Kidney capillary endothelial cell (primary cell): Measurements from ENCODE around the gene MLPH.

ENCODE experiments used
- DNase-seq: peaks from one replicate; pipeline ENCODE4 v3.0.0-alpha.2; 2018; ENCODE audit warnings: low spot score

MLPH gene

DNA sequence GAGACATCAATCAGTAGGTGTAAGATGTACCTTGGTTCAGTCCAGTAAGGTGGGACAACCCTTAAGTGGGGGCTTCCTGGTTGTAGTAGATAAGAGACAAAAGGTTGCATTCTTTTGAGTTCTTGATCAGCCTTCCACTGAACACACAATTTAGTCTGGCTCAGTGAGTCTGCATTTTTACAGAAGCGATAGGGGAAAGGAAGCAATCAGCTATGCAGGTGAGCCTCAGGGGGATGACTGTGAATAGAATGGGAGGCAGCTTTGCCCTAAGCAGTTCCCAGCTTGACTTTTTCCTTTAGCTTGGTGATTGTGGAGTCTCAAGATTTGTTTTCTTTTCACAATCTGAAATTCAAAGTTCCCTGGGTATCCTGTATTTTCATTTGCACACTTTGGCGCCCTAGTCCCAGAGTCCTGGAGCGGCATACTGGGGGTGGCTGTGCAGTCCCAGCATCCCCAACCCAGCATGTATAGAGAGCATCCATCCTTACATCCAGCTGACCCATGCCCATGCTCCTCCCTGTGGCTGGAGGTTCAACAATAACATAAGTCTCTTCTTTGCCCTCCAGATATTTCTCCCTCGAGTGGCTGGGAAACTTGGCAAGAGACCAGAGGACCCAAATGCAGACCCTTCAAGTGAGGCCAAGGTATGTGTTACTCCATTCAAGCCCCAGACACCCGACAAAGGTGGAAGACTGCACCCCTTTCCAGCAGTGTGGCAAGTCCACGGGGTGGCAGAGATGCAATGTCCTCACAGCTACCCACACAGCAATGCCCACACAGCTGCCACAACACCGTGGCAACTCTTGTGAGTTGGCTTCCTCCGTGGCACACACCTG, 59.2 kb downstream of the MLPH start:
- no peak for DNase-seq

DNA sequence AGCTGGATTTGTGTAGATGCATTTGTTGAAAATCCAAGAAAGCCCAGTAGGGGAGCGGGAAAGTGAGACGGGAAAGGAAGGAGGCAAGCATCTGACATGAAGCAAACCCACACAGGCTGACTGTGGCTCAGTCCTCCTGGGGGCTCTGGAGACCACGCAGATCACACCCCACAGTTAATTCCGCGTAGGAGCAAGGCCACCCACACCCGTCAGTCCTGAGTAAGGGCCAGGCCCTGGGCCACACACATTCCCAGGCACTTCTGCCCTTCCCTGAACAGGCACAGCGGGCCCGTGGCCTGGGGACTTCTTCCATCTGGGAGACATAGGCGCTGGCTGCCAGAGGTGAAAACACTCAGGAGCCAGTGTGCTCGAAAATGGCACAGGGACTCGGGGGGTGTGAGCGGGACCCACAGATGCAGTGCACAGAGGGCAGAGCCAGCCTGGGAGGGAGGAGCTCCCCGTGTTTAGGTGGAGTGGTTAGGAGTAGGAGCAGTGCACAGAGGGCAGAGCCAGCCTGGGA, 59.9 kb downstream of the MLPH start:
- no peak for DNase-seq

DNA sequence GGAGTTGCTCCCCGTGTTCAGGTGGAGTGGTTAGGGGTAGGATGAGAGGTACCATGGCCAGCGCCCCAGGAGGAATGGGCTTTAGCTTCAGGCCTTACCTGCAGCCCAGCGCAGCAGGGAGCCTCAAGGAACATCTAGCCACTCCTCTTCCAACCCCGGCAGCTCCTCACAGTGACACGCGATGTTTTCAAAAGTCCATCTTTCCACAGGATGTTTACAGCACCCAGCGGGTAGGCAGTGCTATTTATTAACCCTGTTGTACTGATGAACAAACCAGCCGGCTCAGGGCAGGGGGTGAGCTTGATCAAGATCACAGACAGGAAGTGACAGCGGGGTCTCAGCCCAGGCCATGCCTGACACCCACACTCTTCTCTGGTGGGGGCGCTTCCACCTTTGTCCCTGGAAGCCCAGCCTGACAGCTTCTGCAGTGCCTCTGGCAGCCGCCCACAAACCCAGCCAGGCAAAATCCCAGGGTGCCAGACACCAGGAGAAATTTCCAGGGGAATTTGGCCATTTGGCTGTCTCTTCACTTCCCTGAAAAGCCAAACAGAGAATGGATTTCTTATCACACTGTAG, 60.9 kb downstream of the MLPH start:
- DNase-seq: no peak

DNA sequence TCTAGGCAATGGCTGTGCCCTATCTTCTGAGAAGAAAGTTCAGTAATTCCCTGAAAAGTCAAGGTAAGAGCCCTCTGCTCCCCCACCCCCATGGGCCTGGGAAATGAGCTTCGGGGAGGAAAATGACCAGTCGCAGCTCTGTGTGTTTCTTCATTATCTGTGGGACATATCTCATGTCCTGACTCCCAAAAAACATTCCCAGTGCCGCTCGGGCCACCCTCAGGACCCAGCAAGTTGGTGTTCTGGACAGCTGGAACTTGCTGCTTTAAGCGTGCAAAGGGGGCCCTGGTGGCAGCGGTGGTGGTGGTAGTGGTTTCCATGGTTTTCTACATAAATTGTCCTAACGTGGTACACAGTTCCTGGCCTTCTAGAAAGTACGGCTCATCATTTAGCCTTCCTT, 62.2 kb downstream of the MLPH start:
- DNase-seq: no peak

DNA sequence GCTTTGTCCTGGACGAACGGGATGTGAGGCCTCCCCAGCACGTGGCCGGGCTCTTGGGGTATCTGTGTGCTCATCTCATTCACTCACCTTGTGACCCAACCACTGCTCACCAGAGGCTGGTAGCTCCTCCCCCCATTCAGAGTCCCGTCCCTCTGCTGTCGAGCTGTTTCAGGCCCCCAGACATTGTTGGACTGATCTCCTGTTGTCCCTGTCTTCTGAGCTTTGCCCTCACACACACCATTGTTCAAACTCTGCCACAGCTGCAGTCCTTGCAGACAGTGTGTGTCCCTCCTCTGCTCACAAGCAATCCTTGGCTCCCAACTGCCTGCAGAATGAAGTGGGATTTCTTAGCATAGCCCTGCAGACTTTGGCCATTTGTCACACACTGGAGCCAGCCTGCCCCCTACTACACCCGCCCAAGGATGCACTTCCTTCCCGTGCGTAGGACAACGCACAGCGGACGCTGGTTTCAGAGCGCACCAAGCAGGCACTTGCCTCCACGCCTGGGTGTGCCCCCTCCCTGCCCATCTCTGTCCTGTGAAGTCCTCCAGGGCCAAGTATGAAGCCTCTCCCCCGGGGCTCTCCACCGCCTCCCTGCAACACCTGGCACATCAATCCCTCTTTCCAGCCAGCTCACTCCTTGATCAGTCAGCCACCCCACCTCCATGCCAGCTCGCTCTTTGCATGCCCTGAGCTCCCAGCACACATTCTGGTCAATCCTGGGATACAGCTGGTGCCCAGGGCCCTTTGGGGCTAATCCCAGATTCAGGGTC, 62.8 kb downstream of the MLPH start:
- DNase-seq: peak; percentile 35

DNA sequence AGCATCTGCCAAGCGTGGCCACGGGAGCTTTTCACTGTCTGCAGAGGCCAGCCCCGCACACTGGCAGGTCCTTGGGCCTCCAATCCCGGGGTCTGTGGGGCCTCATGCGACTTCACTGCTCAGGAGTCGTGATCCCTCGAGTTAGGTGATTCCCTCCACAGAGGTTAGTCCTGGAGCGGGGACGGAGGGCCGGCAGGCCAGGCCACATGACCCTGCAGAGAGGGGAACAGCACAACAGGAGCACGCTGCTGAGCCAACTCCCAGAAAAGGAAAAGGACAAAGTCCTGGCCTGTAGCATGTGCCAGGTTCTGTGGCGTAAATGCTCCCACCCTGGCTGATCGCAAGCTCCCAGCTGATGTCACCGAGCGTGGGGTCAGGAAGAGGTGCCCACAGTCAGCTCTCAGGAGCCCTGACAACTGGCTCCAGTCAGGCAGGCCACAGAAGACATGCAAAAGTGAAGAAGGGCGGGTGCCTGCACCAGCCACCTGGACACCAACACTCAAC, 64.1 kb downstream of the MLPH start:
- DNase-seq: no peak

DNA sequence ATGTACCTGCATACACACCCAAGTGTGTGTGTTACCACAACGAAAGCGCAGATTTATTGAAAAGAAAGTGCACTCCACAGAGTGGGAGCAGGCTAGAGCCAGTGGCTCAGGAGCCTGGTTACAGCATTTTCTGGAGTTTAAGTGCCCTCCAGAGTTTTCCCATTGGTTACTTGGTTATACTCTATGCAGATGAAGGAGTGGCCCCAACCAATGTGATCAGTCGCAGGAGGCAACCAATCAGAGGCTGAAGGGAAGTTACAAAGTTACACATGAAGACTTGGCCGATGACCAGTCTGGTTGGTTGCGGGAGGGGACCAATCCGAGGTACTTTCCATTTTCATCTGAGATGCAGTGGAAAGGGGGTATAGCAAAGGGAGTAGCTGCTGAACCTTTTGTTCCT, 65.9 kb downstream of the MLPH start:
- DNase-seq: no peak

DNA sequence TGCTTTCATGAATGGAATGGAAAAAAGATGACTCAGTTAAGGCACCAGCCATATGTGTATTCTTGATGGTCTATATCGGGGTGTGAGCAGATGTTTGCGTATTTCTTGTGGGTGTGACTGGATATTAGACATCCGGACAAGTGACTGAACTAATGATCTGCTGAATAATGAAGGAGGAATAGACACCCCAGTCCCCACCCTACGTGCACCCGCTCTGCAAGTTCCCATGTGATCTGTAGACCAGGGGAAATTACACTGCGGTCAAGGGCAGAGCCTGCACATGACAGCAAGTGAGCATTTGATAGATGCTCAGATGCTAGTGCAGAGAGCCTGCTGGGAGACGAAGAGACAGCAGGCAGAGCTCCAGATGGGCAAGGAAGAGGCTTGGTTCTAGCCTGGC, 66.9 kb downstream of the MLPH start:
- DNase-seq: no peak

DNA sequence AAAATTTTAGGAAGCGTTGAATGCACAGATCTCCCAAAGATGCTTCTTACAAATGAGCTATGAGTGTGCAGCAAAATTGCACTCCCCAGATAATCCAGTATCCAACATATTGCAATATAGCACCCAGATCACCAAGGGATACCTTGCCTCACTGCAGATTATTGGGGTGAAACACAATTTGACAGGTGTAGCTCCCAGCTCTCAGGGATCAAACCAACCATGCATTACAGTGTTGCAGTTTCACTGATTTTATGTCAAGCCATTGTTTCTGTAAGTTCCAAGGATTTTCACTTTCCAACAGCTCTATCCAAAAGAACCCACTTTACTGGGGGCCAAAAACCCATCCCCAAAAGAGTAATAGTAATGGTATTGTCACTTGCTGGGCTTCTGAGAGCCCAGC, 68.5 kb downstream of the MLPH start:
- DNase-seq: no peak

DNA sequence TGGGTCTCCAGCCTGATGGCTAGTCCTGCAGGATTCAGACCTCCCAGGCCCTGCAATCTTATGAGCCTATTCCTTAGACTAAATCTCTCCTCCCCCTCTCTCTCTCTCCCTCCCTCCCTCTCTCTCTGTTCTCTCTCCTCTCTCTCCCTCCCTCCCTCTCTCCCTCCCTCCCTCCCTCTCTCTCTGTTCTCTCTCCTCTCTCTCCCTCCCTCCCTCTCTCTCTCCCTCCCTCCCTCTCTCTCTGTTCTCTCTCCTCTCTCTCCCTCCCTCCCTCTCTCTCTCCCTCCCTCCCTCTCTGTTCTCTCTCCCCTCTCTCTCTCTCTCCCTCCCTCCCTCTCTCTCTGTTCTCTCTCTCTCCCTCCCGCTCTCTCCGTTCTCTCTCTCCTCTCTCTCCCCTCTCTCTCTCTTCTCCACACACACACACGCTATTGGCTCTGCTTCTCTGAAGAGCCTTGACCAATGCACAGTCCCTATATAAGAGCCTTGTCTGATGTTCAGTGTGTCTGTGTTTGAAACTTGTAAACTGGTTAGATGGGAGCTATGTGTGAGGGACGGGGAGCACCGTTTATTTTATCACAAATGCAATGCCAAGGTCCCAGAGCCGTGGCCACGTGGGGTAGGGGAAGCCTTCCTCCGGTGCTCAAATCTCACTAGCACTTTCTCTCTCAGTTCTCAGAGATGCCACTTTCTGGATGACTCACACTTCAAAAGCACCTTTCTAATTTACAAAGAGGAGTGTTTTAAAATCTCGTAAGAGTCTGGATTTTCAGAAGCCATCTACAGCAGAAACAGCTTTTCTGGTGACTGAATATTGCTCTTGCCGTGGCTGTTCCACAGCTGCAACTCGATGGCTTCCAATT, 70.0 kb downstream of the MLPH start:
- no peak for DNase-seq

DNA sequence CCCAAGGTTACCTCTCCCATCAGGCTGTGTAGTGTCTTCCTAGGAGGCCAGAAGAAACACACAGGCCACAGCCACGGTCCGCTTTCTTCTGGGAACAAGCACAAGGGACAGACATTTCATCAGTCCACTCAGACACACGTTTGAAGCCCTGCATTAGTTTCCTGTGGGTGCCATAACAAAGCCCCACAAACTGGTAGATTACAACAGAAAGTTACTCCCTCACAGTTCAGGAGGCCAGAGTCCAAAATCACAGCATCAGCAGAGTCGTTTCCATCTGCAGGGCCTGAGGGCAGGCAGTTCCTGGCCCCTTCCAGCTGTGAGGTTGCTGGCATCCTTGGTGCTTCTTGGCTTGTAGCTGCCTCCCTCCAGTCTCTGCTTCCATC, 70.6 kb downstream of the MLPH start:
- no peak for DNase-seq

DNA sequence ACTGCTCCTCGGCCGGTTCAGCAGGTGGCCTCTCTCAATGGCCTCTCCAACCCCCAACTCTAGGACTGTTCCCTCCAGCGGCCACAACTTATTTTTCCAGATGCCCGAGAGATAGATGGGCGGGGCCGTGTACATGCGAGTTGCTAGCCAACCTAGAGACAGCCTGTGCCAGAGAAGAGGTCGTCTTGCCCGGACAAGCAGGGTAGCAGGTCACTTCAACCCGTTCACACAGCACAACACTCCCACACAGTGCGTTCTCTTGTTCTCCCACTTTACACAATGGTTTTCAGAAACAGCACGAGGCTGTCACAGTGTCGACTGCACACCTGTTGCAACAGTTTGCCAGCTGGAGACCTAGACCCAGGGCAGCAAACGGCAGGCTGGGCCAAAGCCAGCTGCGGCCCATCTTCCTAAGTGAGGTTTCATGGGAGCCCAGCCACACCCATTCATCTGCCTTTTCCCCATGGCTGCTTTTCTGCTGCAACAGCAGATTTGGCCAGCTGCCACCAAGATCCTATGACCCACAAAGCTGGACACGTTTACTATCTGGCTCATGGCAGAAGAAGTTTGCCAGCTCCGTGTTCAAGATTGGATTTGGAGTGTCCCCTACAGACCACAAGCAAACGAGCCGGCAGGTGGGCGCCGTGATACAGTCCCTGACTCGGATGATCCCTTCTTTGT, 72.0 kb downstream of the MLPH start:
- no peak for DNase-seq

DNA sequence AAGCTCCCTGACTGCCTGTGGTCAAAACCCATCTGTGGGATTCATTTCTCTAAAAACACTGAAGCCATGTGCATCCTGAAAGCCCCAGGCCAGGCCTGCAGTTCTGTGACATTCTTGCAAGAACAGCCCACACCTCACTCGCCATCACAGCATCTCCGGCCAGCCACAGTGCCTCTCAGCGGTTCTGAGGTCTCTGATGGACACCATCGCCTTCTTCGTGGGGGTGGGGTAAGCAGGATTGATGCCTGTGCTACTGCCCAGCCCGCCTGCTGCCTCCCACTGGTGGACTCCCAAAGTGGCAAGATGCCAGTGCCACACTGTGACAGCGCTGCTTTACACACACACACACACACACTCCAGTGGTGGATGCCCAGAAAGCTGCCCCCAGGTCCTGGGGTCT, 74.2 kb downstream of the MLPH start:
- no peak for DNase-seq

DNA sequence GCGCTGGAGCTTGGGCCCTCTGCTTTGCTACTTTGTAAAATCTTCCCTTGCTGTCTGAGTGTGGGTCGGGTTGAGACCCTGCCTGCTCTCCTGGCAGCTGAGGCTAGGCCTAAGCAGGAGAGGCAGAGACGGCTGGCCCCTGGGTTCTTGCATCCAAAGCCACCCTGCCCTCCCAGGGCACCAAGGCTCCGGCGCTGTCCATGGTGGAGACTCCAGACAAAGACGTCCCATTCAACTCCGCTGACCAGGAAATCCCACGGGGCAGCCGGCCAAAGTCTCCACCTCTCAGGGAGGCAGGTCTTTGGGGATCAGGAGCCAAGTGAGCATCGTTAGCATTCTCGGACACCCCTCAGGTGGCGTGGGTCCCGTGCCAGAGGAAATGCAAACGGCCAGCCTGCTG, 76.8 kb downstream of the MLPH start:
- DNase-seq: no peak

DNA sequence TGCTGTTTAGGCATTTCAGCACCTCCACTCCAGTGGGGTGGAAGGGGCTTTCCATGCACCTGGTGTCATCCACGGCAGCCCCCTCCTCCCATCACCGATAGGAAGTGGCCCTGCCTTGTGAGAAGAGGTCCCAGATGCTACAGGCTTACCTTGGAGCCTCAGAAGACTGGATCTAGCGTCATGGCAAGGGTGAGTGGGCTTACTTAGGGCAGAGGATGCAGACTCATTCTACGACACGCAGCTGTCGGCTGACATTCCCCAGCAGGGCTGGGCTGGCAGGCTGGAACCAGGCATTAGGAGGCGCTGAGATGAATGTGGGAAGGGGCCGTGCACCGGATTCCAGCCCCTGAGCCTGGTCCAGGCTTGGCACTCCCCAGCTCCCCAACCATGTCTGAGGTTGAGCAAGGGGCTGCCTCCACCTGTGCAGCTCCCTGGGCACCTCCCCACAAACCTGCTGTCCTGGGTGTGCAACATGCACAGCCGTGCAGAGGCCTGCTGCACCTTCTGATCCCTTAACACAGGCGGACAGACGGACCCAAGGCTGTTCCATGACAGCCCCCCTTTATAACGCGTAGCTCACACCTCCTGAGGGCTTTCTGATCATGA, 77.6 kb downstream of the MLPH start:
- no peak for DNase-seq

DNA sequence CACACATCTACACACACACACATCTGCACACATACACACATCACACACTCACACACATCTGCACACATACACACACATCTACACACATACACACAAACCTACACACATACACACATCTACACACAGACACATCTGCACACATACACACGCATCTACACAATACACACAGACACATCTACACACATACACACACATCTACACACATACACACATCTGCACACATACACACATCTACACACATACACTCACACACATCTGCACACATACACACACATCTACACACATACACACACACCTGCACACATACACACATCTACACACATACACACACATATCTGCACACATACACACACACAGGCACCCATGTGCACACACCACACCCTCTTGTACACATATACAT, 78.9 kb downstream of the MLPH start:
- DNase-seq: no peak

DNA sequence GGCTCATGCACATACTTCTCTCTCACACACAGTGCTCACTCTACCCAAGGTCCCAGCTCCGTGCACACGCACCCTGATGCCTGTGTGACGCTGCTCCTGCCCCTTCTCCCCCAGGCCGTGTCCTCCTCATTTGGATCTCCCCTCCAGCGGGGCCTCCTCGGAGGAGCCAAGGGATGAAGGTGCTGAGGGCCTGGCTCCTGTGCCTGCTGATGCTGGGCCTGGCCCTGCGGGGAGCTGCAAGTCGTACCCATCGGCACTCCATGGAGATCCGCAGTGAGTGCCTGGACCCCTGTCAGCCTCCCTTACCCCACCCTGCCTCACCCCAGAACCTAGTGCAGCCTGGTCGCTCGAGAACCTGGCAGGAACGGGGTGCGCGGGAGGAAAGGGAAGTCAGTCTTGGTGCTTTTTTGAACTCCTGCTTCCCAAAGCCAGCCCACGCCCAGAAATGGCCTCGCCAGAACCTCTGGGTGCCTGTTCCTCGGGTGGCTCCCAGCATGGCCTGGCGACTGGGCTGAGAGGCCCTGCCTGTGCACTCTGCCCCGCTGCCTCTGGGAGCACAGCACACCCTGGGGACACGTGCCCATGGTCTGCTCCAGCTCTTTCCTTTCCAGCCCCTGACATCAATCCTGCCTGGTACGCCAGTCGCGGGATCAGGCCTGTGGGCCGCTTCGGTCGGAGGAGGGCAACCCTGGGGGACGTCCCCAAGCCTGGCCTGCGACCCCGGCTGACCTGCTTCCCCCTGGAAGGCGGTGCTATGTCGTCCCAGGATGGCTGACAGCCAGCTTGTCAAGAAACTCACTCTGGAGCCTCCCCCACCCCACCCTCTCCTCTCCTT, 79.6 kb downstream of the MLPH start, which contains the start of gene PRLH:
Gene PRLH, plus strand, starts transcription at position 174 of the 835 bp plus-strand sequence. Its CDS starts 0 bp downstream, at position 174.
- DNase-seq: no peak

DNA sequence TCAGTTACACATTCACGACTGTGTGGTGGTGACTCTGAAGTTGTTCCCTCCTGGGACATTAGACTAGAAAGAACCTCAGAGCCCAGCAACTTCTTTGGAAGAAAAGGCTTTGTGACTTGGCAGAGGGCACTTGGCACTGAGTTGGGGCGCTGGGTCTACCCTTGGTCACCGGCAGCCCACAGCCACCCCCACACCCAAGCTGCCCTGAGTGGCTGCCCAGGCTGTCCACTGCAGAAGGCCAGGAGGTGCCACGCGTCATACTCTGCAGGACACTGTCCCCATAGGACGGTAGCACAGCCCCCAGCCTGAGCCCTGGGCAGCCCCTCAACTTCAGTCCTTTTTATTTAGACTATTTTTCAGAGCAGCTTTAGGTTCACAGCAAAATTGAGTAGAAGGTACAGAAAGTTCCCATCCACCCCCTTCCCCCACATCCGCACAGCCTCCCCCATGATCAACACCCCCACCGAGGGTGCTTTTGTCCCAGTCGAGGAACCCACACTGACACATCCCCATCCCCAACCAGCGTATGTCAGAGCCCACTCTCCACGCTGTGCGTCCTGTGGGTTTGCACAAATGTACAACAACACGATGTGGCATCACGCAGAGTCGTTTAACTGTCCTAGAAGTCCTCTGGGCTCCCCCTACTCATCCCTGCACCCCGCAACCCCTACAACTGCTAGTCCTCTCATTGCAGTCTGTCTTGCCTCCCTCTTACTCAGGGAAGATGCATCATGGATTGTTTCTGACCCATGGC, 80.4 kb downstream of the MLPH start:
- DNase-seq: no peak

DNA sequence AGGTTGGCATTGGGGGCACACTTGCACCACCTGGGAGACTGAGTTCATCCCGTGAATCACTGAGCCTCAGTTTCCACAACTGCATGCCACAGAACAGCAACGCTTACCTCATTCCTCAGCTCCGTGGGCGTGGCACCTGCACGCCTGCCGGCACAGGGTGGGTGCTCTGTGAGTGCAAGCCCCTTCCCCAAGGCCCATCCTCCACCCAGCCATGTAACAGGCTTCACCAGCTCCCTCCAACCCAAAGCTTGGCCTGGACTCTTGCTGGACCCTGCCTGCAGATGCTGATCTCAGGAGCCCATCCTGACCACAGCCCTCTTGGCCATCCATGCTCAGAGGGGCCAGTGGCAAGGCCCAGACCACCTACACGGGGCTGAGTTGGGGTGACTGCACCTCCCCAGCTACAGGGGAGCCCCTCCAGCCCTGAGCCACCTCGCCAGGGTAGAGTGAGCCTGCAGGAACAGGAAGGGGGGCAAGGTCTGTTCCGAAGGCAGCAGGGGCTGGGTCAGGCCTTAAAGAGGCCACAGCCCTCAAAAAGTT, 81.1 kb downstream of the MLPH start:
- no peak for DNase-seq
